Psoas muscle (tissue), 8 donors: ENCODE data around the gene EVC2. TPM values are rescaled to one million over a fixed set of nuclear protein-coding genes. Genes with fewer than 3 reads are reported as not detected.

Source experiments
- ATAC-seq, 4 donors: fragments of 200-7000 bp; cut with Tn5 transposase; one replicate each; pipeline ENCODE4 v1.9.1; 2020; ENCODE audit warnings: moderate library complexity in 3 of 4, mild to moderate bottlenecking in 2 of 4
- DNase-seq, 2 donors: peaks; one replicate each; pipeline ENCODE4 v3.0.0-alpha.2; 2020
- H3K27ac ChIP-seq: fragments of 200-600 bp; one replicate; pipeline ENCODE4 v1.8.0; 2022
- H3K27me3 ChIP-seq, 3 donors: fragments of 200-600 bp in 1 of 3; one replicate each; pipeline versions ENCODE4 v1.6.1 to v1.8.0; 2013 to 2022; ENCODE audit warnings: low read length in 2 of 3, mild to moderate bottlenecking in 2 of 3, moderate library complexity in 1 of 3; ENCODE audit not compliant: insufficient read depth in 3 of 3
- H3K36me3 ChIP-seq, 2 donors: fragments of 200-600 bp in 1 of 2; one replicate each; pipeline versions ENCODE4 v1.6.1 to v1.8.0; 2013 to 2022; ENCODE audit warnings: low read depth in 1 of 2, mild to moderate bottlenecking in 1 of 2, moderate library complexity in 1 of 2; ENCODE audit not compliant: insufficient read depth in 1 of 2
- H3K4me1 ChIP-seq: fragments of 200-600 bp; one replicate; pipeline ENCODE4 v1.8.0; 2022
- H3K4me3 ChIP-seq: fragments of 200-600 bp; one replicate; pipeline ENCODE4 v1.8.0; 2022; ENCODE audit warnings: mild to moderate bottlenecking
- H3K9me3 ChIP-seq: fragments of 200-600 bp; one replicate; pipeline ENCODE4 v1.8.0; 2022
- CTCF ChIP-seq: fragments of 200-600 bp; IDR thresholded peaks from one replicate; pipeline ENCODE4 v1.8.0; 2022; ENCODE audit warnings: antibody characterized with exemption
- WGBS, 3 donors: extraction: QIAGEN DNeasy Blood & Tissue Kit; methylation state at CpG; one replicate each; pipeline versions ENCODE4 v1.1.6 to v1.1.7; 2013; 5-methylcytosine and 5-hydroxymethylcytosine counted together
- intact Hi-C, 2 donors: fragments of 100-400 bp; cut with DNase I; formaldehyde crosslinking; loops; one replicate each; pipeline versions ENCODE4 v1.11.0 to v1.14.2; 2022
- polyA plus RNA-seq, 3 donors: library from polyadenylated mRNA; stranded (reverse); fragments of 200-250 nt; gene quantifications; one replicate each; pipeline ENCODE4 v1.2.3, GENCODE V29; 2013
- total RNA-seq, 4 donors: library from RNA; stranded (reverse); fragmentation: NEBNext Ultra II Directional in 2 of 4; extraction: Animal tissue kit (Norgen Biotek cat#: 25700) in 2 of 4; gene quantifications; one replicate each; pipeline versions ENCODE4 v1.2.1 to v1.2.4, GENCODE V29; 2021 to 2023
- donor health status: healthy with polysubstance abuse.
- donor health status: DM: no; HTN: no; CAD: no; lungs with moderate emphysema.
- donor health status: Bipolar disorder and iron deficiency.
- donor health status: healthy.
- donor health status: DM: yes; HTN: yes; CAD: no.
- donor health status: DM: no; HTN: no; CAD: no.
- donor health status: DM: no; HTN: no; CAD: no.
- donor health status: DM: yes; HTN: yes; CAD: no.

The EVC2 gene
- total and polyA plus RNA-seq, 7 donors = 0.24 to 1.0 (median 0.44) TPM

- DNase-seq (no peak), ATAC-seq (no peak)
- Histone ChIP-seq H3K9me3 (no peaks in the 10 kb centered on the region), H3K36me3 (no peaks in the 10 kb centered on the region), H3K27ac (no peak overlapping the region), H3K4me3 (no peak overlapping the region), H3K27me3 (no peaks in the 10 kb centered on the region), H3K4me1 (no peaks in the 10 kb centered on the region)
- intact Hi-C loops = no loop called here
- TF ChIP-seq CTCF = no peak
- WGBS, 3 donors = 89 to 94% (median 89%) methylated on average over 8 of the region's 8 CpGs
These were observed 164.7 kb downstream of the EVC2 start for GRCh38 chr4:5543681-5544080.

- intact Hi-C loops = no loop called here
- Histone ChIP-seq H3K27me3 (no peaks in the 10 kb centered on the region), H3K4me3 (no peak overlapping the region), H3K9me3 (no peaks in the 10 kb centered on the region), H3K27ac (no peak overlapping the region), H3K36me3 (no peaks in the 10 kb centered on the region), H3K4me1 (no peaks in the 10 kb centered on the region)
- no peak for TF ChIP-seq CTCF
- no peak for ATAC-seq
- 86 to 89% (median 89%) methylated on average over 10 of the region's 10 CpGs for WGBS, 3 donors
- no peak for DNase-seq
These were observed 167.2 kb downstream of the EVC2 start for GRCh38 chr4:5541169-5541568.

DNA sequence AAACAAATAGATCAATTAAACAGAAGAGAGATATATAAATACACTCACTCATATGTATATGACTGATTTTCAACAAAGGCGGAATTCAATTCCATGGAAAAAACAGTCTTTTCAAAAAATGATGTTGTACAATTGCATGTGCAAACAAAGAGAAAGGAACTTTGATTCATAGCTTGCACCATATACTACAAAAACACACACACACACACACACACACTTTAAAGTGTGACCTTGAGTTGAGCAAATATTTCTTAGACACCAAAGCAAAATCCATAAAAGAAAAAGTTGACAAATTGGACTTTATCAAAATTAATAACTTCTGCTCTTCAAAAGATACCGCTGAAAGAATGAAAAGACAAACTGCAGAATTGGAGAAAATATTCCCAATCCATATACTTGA is 168.8 kb downstream of the EVC2 start:
- Histone ChIP-seq H3K9me3 (peaks cover 8% of the 10 kb centered on the region), H3K4me3 (no peak overlapping the region), H3K36me3 (no peaks in the 10 kb centered on the region), H3K27me3 (no peaks in the 10 kb centered on the region), H3K27ac (no peak overlapping the region), H3K4me1 (no peaks in the 10 kb centered on the region)
- intact Hi-C loops = no loop called here
- ATAC-seq (no peak), DNase-seq (no peak)
- TF ChIP-seq CTCF = no peak
- 92 to 95% (median 95%) methylated on average over 2 of the region's 2 CpGs for WGBS, 3 donors

DNA sequence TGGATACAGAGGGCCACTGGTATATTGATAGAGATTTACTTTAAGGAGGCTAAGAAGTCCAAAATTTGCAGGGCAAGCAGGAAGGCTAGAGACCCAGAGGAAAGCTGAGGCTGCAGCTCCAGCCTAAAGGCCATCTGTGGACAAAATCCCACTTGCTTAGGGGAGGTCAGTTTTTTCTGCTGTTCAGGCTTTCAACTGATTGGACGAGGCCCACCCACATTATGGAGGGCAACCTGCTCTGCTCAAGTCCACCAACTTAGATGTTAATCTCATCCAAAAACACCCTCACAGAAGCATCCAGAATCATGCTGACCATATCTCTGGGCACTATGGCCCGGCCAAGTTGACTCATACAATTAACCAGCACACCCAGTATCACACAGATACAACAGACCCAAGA is 176.3 kb downstream of the EVC2 start:
- H3K9me3 ChIP-seq = peaks cover 8% of the 10 kb centered on the region
- no peak for TF ChIP-seq CTCF
- intact Hi-C loops = no loop called here
- no peaks in the 10 kb centered on the region for H3K27me3 ChIP-seq
- DNase-seq = no peak
- H3K4me1 ChIP-seq = no peaks in the 10 kb centered on the region
- H3K4me3 ChIP-seq = no peak overlapping the region
- WGBS, 3 donors = 88 to 93% (median 92%) methylated on average over 2 of the region's 2 CpGs
- H3K27ac ChIP-seq = no peak overlapping the region
- no peak for ATAC-seq
- no peaks in the 10 kb centered on the region for H3K36me3 ChIP-seq

DNA sequence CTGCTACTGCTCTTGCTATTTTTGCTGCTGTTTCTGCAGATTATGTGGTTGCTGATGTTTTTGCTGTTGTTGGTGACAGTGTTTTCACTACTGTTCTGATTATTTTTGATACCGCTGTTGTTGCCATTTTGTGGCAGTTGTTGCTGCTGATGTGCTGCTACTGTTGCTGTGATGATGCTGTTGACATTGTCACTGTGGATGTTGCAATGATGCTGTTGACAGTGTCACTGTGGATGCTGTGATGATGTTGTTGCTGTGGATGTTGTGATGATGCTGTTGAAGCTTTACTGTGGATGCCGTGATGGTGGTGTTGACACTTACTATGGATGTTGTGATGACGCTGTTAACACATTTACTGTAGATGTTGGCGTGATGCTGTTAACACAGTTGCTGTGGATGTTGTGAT is 180.3 kb downstream of the EVC2 start:
- DNase-seq = no peak
- intact Hi-C loops = no loop called here
- WGBS, 3 donors = 95 to 97% (median 95%) methylated on average over 4 of the region's 4 CpGs
- no peak for TF ChIP-seq CTCF
- no peak overlapping the region for H3K27ac ChIP-seq
- H3K4me1 ChIP-seq = no peaks in the 10 kb centered on the region
- H3K36me3 ChIP-seq = no peaks in the 10 kb centered on the region
- H3K4me3 ChIP-seq = no peak overlapping the region
- H3K9me3 ChIP-seq = peaks cover 2% of the 10 kb centered on the region
- no peak for ATAC-seq
- no peaks in the 10 kb centered on the region for H3K27me3 ChIP-seq
